Renal cortex interstitium (tissue), 15 donors: ENCODE data around the gene CD8B2. TPM values are rescaled to one million over a fixed set of nuclear protein-coding genes. Genes with fewer than 3 reads are reported as not detected.
"Not testable (repeated sequence)": the region's sequence is repeated elsewhere in the genome, so short reads cannot be mapped to it uniquely, and the experiment has no call there.

Experiments
- DNase-seq, 11 donors: peaks; one replicate each; pipeline ENCODE4 v3.0.0-alpha.2; 2013; ENCODE audit warnings: low read depth in 9 of 11, low spot score in 4 of 11; ENCODE audit errors: extremely low read depth in 1 of 11
- long read RNA-seq, 16 experiments: transcript quantifications; one replicate each; lab custom pipeline, GENCODE V29; 2026
- polyA plus RNA-seq, 3 donors: library from polyadenylated mRNA; unstranded; fragments of 120-200 nt; gene quantifications; one replicate each; pipeline ENCODE4 v1.2.1, GENCODE V29; 2013; ENCODE audit not compliant: insufficient read length in 3 of 3

CD8B2 gene
- under 1 TPM; 0.05 to 0.20 (median 0.15) TPM for polyA plus RNA-seq
- long read RNA-seq, donor 1, result 0 reads
- long read RNA-seq, donor 2, result 0 reads
- long read RNA-seq, donor 3, result 0 reads
- long read RNA-seq, donor 4, result 0 reads
- long read RNA-seq, donor 5, result 0 reads
- long read RNA-seq, donor 6, result 0 reads
- long read RNA-seq, donor 7, result 0 reads
- long read RNA-seq, donor 8, result 0 reads
- long read RNA-seq, donor 9, result 0 reads
- long read RNA-seq, donor 10, result 0 reads
- long read RNA-seq, donor 11, result 0 reads
- long read RNA-seq, donor 12, result 0 reads
- long read RNA-seq, donor 13, full-length matches to known transcripts, result 1 of 1 reads
- long read RNA-seq, donor 13, partial matches to known transcripts, result 0 of 1 reads
- long read RNA-seq, donor 13, other reads (novel, unspliced or antisense), result 0 of 1 reads
- long read RNA-seq, donor 14, result 0 reads
- long read RNA-seq, donor 15, result 0 reads
- long read RNA-seq, donor 16, result 0 reads

GRCh38 chr2:106486551-106487385, at the start of gene CD8B2:
Gene CD8B2 (plus strand): TSS chr2:106487364. CDS start chr2:106487427, 63 bp downstream.
- DNase-seq, result not testable (repeated sequence)

DNA sequence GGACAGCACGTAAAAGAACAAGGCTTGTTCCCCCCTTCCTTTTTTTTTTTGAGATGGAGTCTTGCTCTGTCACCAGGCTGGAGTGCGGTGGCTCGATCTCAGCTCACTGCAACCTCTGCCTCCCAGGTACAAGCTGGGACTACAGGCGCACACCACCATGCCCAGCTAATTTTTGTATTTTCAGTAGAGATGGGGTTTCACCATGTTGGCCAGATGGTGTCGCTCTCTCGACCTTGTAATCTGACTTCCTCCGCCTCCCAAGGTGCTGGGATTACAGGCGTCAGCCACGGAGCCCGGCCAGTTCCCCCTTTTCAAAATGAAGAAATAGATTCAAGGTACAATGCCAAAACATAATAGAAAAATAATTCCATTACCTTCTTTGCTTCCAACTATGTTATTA, 25.3 kb upstream of the CD8B2 start:
- DNase-seq, result not testable (repeated sequence)

GRCh38 chr2:106467516-106467915, 19.6 kb upstream of the CD8B2 start:
- DNase-seq, result not testable (repeated sequence)

GRCh38 chr2:106468107-106468506, 19.1 kb upstream of the CD8B2 start, which contains the start of gene RGPD3:
Gene RGPD3 (minus strand): TSS chr2:106468413. CDS start chr2:106468288, 125 bp downstream.
- not testable (repeated sequence) for DNase-seq

- DNase-seq, result not testable (repeated sequence)
Measured at GRCh38 chr2:106470658-106471057, 16.5 kb upstream of the CD8B2 start.

GRCh38 chr2:106477647-106478046, 9.5 kb upstream of the CD8B2 start:
- DNase-seq, result not testable (repeated sequence)

DNA sequence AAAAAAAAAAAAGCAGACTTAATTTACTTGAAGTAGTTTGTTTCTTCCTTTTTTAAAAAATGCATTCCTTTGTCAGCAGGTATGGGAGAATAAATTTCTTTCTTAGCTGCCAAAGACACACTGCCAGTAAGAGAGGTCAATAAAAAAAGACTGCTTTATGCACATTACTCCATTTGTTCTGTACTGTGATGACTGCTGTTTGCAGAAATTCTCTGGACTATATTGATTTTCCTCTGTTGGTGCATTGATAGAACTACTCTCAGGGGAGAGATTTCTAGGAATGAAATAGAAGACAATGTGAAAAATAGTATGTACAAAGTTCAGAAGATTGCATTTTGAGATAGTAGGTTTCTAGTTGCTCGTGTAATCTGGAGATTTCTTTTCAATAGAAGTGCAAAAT, 7.6 kb upstream of the CD8B2 start:
- not testable (repeated sequence) for DNase-seq

DNA sequence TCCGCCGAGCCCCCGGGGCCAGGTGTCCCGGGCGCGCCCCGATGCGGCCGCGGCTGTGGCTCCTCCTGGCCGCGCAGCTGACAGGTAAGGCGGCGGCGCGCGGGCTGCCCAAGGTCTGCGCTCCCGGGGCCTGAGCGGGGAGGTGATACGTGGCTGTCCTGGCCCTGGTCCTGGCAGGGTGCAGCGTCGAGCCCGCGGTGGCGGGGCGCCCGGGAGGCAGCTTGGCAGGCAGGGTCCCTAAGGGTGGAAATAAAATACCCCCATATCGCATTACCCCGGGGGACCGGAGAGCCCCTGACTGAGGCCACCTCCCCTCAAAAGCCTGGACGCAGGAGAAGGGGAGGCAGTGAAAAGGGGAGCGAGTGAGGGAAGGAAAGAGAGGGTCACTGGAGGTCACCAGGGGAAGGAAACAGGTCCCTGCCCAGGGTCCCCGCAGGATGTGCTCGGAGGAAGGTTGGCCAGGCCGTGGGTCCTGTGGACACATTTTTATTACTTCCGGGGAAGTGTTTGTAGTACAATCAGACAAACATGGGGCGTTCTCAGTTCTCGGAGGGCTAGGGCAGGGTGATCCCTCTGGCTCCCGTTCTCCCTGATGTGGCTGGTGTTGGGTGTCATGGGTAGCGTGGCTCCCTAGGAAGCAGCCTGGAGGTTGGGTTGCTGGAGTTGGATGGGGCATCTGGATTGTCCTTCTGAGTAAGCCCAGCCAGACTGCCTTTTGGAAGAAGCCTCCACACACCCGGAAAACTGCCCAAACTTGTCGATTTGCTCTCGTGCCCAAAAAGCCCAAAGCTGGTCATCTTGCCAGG, 425 bp downstream of the CD8B2 start:
- DNase-seq, result not testable (repeated sequence)

- DNase-seq, result not testable (repeated sequence)
Measured at GRCh38 chr2:106489701-106490100, 2.5 kb downstream of the CD8B2 start.

DNA sequence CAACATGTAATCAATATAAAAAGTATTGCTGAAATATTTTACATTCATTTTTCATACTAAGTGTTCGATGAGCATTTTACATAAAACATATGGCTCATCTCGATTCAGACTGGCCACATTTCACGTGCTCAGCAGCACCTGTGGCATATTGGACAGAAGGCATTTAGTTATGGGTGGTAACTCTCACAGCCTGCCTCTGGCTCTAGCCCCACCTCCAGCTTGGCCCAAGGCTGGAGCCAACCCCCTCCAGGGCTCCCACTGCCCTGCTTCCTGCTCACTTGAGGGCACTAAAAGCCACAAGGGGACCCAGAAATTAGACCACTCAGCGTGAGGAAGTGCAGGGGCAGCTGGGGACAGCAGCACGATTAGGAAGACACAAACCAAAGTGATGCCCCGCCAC, 5.2 kb downstream of the CD8B2 start:
- not testable (repeated sequence) for DNase-seq

- DNase-seq, result peak in 1 of 11 donors; percentile 19
Measured at GRCh38 chr2:106492913-106493312, 5.7 kb downstream of the CD8B2 start.

GRCh38 chr2:106498549-106498948, 11.4 kb downstream of the CD8B2 start:
- not testable (repeated sequence) for DNase-seq

DNA sequence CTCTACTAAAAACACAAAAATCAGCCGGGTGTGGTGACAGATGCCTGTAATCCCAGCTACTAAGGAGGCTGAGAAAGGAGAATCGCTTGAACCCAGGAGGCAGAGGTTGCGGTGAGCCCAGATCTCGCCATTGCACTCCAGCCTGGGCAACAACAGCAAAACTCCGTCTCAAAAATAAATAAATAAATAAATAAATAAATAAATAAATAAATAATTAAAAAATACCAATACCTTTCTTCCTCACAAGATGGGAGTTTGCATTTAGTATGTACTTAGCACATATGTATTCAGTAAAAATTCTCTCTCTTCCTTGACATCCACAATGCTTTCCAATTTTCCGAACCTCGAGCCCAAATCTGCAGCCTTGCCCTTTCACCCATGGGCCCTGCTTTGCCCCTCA, 13.2 kb downstream of the CD8B2 start:
- not testable (repeated sequence) for DNase-seq

- DNase-seq, result not testable (repeated sequence)
Measured at GRCh38 chr2:106502351-106502750, 15.2 kb downstream of the CD8B2 start.

- DNase-seq, result not testable (repeated sequence)
Measured at GRCh38 chr2:106504192-106504591, 17.0 kb downstream of the CD8B2 start.

DNA sequence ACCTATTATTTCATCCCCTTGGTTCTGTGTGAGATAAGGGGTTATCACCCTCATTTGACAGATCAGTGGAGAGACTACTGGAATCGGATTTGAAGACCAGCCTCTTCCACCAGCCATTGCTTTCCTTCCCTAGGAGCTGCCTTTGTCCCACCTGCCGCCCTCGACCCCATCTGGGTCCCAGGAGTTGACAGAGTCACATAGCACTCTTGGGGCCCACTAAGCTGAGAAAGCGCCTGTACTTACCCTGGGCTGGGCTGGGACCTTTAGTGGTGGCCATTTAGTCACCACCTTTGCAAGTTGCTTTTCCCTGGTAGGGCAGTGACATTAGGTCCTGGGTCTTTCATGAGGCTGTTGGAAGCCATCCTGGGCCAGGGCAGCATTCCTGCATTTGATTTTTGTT, 17.6 kb downstream of the CD8B2 start:
- DNase-seq, result not testable (repeated sequence)

GRCh38 chr2:106506002-106506687, 19.0 kb downstream of the CD8B2 start:
- DNase-seq, result not testable (repeated sequence)

GRCh38 chr2:106508660-106509373, 21.7 kb downstream of the CD8B2 start:
- DNase-seq, result not testable (repeated sequence)
